Thoracic aorta (tissue), 2 donors: ENCODE measurements around the gene PLTP. TPM values are rescaled to one million over a fixed set of nuclear protein-coding genes. Genes with fewer than 3 reads are reported as not detected.
A peak's percentile ranks its signal among the peaks of the same experiment; 100 is the strongest.

Experiments used
- ATAC-seq: fragments of 150-250 bp; one replicate; pipeline ENCODE4 v1.8.0; 2017; ENCODE audit warnings: low read depth; ENCODE audit not compliant: insufficient number of reproducible peaks, low FRiP score
- DNase-seq: peaks from one replicate; pipeline ENCODE4 v3.0.0-alpha.2; 2020; ENCODE audit warnings: low spot score
- H3K27ac ChIP-seq, 2 donors: fragments of 200-600 bp; sonication (generic); 1 replicate in 1 of 2; 2 replicates in 1 of 2; pipeline ENCODE4 v1.5.1; 2016; ENCODE audit warnings: mild to moderate bottlenecking in 2 of 2, moderate library complexity in 2 of 2
- H3K27me3 ChIP-seq: fragments of 200-600 bp; sonication (generic); replicated peaks from 2 replicates; pipeline ENCODE4 v1.6.0; 2016; ENCODE audit warnings: mild to moderate bottlenecking; ENCODE audit not compliant: insufficient read depth
- H3K36me3 ChIP-seq: fragments of 200-600 bp; sonication (generic); one replicate; pipeline ENCODE4 v1.5.1; 2016
- H3K4me1 ChIP-seq, 2 donors: fragments of 200-600 bp; sonication (generic); 1 replicate in 1 of 2; 2 replicates in 1 of 2; pipeline versions ENCODE4 v1.5.1 to v1.6.0; 2016; ENCODE audit warnings: low read depth in 2 of 2, mild to moderate bottlenecking in 1 of 2; ENCODE audit not compliant: control insufficient read depth in 1 of 2
- H3K4me3 ChIP-seq: fragments of 200-600 bp; sonication (generic); 2 replicates; pipeline ENCODE4 v1.5.1; 2016; ENCODE audit warnings: mild to moderate bottlenecking
- H3K9me3 ChIP-seq: fragments of 200-600 bp; sonication (generic); 2 replicates; pipeline ENCODE4 v1.5.1; 2016
- CTCF ChIP-seq: fragments of 200-600 bp; sonication (generic); IDR thresholded peaks from one replicate; pipeline ENCODE4 v1.5.1; 2019; ENCODE audit warnings: antibody characterized with exemption
- total RNA-seq, 2 donors: library from RNA; depleted of rRNA; stranded (reverse); fragments of >200 nt; gene quantifications; one replicate each; pipeline versions ENCODE4 v1.1.0 to v1.2.3, GENCODE V29; 2016

PLTP gene
- total RNA-seq, 2 donors from 2014 or later = 182 to 637 TPM

DNA sequence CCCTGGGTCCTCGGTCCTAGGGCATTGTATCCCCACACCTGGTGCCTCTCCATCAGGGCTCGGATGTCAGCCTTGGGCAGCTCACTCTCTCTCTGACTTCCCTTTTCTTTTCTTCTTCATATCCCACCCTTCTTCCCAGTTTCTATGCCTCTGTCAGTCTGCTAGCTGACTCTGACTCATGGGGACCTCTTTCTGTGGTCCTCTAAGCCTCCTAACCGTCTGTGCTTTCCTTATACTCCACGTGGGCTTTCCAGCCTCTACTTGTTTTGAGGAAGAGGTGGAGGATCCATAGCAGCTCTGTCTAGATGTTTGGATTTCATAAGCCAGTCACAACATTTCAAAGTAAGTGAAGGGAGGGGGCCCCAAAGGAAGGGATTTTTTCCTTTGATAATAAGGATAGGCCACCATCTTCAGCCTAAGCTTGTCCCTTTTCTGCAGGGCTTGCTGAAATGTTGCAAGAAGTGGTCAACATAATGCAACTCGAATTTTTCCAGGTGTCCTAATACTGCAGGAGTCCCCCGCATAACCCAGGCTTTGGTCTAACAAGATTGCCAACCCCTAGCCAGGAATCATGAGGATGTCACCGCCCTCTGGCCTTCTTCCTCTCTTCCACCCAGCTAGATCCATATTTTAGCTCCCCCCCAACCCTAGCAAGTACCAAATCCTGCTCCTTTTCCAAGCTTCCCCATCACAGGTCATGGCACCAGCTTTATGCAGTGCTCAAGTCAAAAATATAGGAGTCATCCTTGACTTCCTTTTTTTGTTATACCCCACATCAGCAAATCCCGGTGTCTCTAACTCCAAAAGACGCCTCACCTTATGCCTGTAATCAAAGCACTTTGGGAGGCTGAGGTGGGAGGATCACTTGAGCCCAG is 8.7 kb upstream of the PLTP start:
- DNase-seq (no peak), ATAC-seq (no peak)
- peaks cover 6 to 26% of the 10 kb centered on the region in 2 donors for H3K4me1 ChIP-seq

DNA sequence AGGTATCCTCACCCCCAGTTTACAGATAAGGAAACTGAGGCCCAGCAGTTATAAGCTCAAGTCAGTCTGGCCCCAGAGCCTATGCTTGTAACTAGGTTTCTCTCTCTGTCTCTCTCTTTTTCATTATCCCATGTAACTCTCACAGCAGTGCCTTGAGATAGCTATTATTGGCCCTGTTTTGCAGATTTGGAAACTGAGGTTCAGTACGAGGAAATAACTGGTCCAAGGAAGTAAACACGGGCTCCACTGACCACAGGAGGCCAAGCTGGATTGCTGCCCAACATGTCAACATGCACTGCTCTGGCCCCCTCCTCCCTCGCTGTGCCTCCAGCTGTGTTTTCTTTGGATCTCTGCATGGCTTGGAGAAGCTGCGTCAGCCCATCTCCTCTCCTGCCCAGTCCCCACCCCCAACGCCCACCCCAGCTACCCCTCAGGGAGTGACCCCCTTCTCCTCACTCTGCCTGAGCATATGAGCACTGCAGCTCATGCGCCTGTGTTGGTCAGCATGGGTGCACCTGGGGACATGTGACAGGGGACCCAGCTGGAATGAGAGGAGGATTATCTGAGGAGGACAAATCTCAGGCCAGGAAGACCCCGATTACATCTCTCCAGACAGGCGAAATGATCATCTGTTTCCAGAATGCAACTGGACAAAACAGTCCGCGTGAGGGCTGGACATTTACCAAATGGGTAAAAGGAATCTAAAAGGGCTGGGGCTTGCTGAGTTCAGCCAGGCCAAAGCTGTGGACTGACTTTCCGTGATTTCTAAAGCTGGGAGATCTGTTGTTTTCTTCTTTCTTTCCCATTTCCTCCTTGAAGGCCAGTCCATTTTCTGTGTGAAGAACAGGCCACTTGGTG is 7.8 kb upstream of the PLTP start:
- no peak for TF ChIP-seq CTCF
- peaks cover 6 to 20% of the 10 kb centered on the region in 2 donors for H3K4me1 ChIP-seq
- H3K9me3 ChIP-seq = no peaks in the 10 kb centered on the region
- no peak overlapping the region for H3K4me3 ChIP-seq
- no peaks in the 10 kb centered on the region for H3K36me3 ChIP-seq
- DNase-seq (no peak), ATAC-seq (no peak)
- peak overlapping the region in 1 of 2 donors; percentile 46 for H3K27ac ChIP-seq
- H3K27me3 ChIP-seq = no peaks in the 10 kb centered on the region

More for the DNA sequence above, 8.7 kb upstream of the PLTP start:
- H3K27me3 ChIP-seq = no peaks in the 10 kb centered on the region
- no peak for TF ChIP-seq CTCF
- no peaks in the 10 kb centered on the region for H3K9me3 ChIP-seq
- no peak overlapping the region for H3K4me3 ChIP-seq
- no peaks in the 10 kb centered on the region for H3K36me3 ChIP-seq
- peak overlapping the region in 1 of 2 donors; percentile 24 for H3K27ac ChIP-seq

DNA sequence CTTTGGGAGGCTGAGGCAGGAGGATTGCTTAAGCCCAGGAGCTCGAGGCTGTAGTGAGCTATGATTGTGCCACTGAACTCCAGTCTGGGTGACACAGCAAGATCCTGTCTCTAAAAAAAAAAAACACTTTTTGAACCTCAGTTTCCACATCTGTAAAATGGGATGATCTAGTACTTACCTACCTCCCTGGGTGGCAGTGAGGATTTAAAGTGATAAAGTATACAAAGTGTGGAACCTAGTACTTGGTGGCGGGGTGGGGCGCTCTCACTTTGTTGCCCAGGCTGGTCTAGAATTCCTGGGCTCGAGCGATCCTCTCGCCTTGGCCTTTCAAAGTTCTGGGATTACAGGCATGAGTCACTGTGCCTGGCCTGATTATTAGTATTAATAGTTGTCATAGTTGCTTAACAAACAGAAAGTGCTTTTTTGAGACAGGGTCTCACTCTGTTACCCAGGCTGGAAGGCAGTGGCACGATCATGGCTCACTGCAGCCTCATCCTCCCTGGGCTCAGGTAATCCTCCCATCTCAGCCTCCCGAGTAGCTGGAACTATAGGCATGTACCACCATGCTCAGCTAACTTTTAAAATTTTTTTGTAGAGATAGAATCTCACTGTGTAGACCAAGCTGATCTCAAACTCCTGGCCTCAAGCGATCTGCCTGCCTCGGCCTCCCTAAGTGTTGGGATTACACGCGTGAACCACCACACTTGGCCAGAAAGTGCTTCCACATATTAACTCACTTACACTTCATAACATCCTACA is 7.0 kb upstream of the PLTP start:
- peaks cover under 1 to 11% of the 10 kb centered on the region in 2 donors for H3K4me1 ChIP-seq
- no peaks in the 10 kb centered on the region for H3K36me3 ChIP-seq
- peak overlapping the region in 1 of 2 donors; percentile 46 for H3K27ac ChIP-seq
- ATAC-seq = no peak
- TF ChIP-seq CTCF = no peak
- H3K27me3 ChIP-seq = no peaks in the 10 kb centered on the region
- no peaks in the 10 kb centered on the region for H3K9me3 ChIP-seq
- H3K4me3 ChIP-seq = no peak overlapping the region
- DNase-seq = no peak

- H3K9me3 ChIP-seq = no peaks in the 10 kb centered on the region
- H3K4me3 ChIP-seq = no peak overlapping the region
- peaks cover 0 to 10% of the 10 kb centered on the region in 2 donors for H3K4me1 ChIP-seq
- DNase-seq (no peak), ATAC-seq (no peak)
- H3K27me3 ChIP-seq = no peaks in the 10 kb centered on the region
- TF ChIP-seq CTCF = no peak
- H3K36me3 ChIP-seq = no peaks in the 10 kb centered on the region
- peak overlapping the region in 1 of 2 donors; percentile 46 for H3K27ac ChIP-seq
These were observed 6.3 kb upstream of the PLTP start for GRCh38 chr20:45918182-45918737.
